Kidney capillary endothelial cell (primary cell): ENCODE data around the gene MRFAP1L1.

ENCODE experiments used
- DNase-seq: peaks from one replicate; pipeline ENCODE4 v3.0.0-alpha.2; 2018; ENCODE audit warnings: low spot score

MRFAP1L1 gene

GRCh38 chr4:6716018-6716911, 6.6 kb upstream of the MRFAP1L1 start, which contains the start of gene BLOC1S4:
Gene BLOC1S4 (plus strand): TSS chr4:6716174. CDS start chr4:6716210, 36 bp downstream.
- DNase-seq: peak; percentile 88

DNA sequence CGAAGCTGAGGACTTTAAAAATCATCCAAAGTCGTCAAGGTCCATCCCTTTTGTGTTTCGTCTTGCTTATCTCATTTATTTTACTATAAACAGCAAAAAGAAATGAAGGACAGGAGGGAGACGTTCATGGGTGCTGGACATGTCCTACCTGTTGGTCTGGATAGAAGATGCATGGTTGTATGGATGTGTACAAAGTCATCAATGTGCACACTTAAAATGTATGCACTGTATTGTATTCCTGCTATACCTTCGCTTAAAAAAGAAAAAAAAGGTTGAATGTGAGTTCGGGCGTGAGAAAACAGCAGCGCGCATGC, 6.0 kb upstream of the MRFAP1L1 start:
- no peak for DNase-seq

DNA sequence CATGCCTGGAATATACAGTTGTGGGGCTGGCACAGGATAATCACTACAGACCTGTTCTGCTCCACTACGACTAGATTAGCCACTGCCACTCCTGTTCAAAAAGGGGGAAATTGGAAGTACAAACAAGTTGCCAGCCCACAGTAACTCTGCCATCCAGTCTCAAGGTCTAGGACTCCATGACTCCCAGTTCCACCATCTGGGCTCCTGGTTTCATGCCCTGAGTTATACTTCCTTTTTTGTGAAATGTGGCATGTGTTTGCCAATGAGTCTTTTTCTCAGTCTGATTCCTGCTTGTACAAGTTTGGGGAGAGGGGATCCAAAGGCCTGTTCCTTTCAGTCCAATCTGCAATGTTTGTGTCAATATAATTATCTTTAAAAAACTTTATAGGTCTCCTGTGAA, 5.3 kb upstream of the MRFAP1L1 start:
- no peak for DNase-seq

GRCh38 chr4:6710996-6711395, 1.3 kb upstream of the MRFAP1L1 start:
- DNase-seq: no peak

DNA sequence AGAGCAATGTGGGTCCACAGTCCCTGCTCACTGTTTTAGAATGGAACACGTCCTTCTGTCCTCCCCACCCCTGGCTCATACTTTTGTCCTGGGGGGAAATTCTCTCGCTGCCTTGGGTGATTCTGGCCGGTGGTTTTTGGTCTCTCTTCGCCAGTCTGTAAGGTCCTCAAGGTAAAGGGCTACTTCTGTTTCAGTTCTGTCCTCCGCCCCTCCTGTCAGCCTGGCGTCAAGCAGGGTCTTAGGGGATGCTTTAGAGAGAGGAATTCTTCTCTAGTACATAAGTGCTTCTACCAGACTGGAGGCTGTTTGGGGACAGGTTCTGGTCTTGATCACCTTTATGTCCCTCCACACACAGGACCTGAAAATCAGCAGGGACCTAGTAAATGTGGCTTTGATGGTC, 617 bp upstream of the MRFAP1L1 start:
- DNase-seq: no peak

DNA sequence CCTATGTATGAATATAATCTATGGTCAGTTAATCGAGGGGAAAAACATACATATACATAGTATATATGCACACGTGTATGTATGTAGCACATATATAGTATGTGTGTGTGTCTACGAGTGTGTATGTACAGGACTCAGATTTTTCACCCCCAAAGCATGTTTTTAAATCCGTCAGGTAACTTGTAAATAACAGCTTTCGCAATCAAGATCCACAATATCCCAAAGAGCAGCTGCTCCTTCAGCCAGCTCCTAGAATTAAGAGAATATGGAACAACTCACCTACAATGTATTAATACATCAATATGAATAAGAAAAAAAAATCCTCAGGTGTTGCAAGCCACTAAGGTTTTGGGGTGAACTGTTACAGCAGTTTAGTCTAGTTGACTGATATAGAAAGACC, 3.5 kb downstream of the MRFAP1L1 start:
- DNase-seq: no peak

GRCh38 chr4:6705646-6706045, 4.0 kb downstream of the MRFAP1L1 start:
- DNase-seq: no peak

GRCh38 chr4:6703786-6704185, 5.9 kb downstream of the MRFAP1L1 start:
- DNase-seq: no peak

- DNase-seq: no peak
Measured at GRCh38 chr4:6702761-6703160, 6.9 kb downstream of the MRFAP1L1 start.

DNA sequence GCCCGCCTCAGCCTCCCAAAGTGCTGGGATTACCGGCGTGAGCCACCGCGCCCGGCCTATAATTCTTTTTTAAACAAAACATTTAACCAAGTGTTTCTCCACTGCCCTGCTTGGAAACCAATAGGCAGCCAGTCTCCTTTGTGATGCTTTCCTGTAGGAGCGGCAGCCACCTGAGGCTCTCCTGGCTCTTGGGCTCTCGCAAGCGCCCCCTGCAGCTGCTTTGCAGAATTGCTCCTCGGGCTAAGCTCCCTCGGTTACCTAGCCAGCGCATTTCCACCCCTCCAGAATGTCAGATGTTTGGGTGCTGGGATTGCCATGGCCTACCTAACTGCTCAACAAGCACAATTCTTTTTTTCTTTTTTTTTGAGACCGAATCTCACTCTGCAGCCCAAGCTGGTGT, 8.3 kb downstream of the MRFAP1L1 start:
- no peak for DNase-seq

- DNase-seq: no peak
Measured at GRCh38 chr4:6699903-6700302, 9.8 kb downstream of the MRFAP1L1 start.

- DNase-seq: no peak
Measured at GRCh38 chr4:6699388-6699787, 10.3 kb downstream of the MRFAP1L1 start.

DNA sequence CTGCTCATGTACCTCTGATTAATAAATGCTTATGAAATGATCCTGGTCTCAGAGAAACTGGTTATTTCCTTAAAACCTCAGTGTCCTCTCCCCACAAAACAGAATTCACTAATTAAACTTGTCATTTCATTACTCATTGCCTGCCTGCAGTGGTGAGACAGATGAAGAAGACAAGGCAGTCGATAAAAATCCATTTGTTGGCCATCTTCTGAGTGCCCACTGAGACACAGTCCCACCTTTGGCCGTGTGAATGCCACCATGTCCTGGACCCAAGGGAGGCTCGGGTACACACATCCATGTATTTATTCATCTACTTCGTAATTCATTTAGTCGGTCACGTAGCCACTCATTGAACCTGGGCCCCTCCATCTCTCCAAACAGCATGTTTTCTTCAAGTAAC, 12.5 kb downstream of the MRFAP1L1 start:
- DNase-seq: no peak

DNA sequence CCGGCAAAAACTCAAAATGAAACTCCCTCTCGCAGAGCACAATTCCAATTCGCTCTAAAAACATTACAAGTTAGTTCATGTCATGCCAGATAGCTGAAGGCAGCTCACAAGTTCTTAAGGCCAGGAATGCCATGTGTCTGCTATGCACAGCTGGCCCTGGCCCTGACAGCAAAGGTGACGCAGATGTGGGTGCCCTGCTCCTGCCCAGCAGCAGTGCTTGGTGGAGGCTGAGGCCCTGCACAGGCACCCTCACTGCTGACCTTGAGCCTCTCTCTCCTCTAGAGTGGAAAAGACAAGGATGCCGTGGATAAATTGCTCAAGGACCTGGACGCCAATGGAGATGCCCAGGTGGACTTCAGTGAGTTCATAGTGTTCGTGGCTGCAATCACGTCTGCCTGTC, 13.1 kb downstream of the MRFAP1L1 start:
- DNase-seq: no peak

DNA sequence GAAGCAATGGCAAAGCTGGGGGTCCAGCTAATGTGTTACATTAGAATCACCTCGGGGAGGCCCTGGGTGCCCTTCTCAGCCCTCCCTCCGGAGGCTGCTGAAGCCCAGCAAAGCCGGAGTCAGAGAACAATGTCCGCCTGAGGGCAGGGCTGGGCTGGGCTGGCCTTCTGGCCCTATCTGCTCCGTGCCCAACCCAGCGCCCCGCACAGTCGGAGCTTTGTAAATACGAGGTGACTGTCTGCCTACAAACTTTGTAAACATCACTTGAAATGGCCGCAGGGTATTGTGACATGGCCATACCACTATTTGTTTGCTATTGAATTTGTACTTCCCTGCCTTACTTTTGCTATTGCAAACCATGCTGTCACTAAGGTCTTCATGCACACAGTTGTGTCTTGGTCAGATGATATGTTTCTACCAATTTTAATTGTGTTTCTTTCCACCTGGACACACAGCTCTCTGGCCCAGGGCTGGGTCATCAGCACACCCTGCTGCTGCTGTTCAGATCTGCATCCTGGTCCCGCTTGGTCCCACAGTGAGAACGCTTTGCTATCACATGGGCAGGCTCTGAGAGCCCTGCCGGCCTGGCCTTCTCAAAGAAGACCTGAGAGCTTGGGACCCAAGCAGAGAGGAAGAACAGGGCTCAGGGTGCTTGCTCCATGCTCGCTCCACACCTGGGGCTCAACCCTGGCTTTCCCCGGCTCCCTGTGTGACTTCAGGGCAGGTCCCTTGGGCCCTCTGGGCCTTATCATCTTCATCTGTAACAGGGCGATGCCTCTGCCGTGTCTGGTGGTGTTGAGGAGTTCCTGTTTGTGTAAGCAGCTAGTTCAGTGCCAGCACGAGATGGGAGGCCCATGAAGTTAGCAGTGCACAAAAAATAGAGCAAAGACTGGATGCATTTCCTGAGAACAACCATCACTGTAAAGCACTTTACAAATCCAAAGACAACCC, 13.7 kb downstream of the MRFAP1L1 start:
- no peak for DNase-seq

DNA sequence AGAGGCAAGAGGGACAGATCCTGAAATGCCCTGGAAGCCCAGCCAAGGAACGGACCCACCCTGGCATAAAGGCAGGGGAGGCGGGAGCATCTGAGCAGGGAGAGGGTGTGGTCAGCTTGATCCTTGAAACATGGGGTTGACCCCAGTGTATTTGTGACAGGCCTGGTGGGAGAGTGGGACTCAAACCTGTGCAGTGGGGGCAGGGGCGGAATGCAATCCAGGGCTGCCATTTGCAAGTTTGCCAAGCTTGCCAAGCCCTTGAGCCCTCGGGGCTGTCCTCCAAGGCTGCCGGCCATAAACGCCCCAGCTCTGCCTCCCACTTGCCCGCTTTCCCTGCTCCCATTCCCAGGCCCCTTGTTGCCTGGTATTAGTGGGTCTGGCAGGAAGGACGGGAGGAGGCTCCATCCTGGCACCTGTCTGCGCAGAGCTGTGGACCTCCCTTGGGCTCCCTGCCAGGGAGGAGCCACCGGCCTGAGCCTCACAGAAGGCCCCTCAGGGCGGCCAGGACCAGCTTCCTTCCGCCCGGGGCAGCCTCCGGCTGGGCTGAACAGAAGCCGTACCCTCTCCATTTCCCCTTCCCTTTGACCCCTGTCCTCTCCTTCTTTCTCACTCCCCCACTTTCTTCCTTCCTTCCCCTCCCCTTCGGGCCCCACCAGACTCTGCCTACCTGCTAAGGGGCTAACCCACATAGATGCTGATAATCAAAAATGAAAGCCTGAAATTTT, 15.3 kb downstream of the MRFAP1L1 start:
- DNase-seq: no peak

DNA sequence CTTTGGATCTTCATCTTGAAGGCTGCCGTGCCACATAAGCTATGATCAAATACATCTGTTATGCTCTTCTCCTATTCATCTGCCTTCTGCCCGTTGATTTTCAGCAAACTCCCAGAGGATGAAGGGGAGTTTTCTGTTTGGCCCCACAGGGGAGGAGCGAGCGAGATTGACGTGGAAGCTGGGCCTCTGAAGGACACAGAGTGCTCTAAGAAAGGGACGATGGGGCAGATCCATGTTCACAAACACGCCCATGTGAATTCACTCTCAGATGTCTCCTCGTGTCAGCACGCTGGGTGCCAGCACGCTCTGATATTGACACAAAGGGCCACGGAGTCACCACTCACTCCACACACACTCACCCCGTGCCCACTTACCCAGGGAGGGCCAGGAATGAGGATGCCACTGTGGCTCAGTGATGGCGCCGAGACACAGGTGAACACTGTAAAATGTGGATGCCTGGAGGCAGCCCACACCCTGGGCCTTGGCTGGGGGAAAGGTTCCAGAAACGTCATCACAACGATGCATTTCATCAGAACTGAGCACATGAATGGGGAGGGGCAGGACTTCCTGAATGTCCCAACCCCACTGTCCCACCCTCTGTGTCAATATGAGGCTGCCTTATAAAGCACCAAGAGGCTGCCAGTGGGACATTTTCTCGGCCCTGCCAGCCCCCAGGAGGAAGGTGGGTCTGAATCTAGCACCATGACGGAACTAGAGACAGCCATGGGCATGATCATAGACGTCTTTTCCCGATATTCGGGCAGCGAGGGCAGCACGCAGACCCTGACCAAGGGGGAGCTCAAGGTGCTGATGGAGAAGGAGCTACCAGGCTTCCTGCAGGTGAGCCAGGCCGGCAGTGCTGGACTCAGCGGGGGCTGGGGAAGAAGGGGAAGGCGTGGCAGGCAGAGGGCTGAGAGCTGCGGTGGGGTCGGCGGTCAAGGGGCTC, 16.2 kb downstream of the MRFAP1L1 start, which contains the start of gene S100P:
S100P (plus strand) TSS at position 648 of the 946 bp plus-strand sequence; CDS start at position 703, 55 bp downstream.
- no peak for DNase-seq

DNA sequence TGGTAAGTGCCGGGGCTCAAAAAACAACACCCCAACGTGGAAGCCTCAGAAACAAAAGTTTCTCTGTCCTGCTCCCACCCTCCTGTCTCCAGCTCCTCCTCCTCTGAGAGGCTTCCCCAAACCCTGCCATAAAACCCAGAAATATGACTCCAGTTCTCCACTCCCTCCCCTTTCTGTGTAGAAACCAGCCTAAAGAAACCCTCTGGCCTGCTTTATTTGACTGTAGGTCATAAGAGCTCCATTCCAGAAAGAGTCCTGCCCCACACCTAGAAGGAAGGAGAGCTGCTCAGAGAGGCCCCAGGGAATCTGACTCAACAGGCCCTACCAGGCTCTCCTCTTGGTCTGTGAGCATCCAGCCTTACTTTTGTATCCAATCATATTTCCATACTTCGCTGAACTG, 16.9 kb downstream of the MRFAP1L1 start:
- DNase-seq: no peak

- DNase-seq: no peak
Measured at GRCh38 chr4:6692379-6692778, 17.3 kb downstream of the MRFAP1L1 start.

DNA sequence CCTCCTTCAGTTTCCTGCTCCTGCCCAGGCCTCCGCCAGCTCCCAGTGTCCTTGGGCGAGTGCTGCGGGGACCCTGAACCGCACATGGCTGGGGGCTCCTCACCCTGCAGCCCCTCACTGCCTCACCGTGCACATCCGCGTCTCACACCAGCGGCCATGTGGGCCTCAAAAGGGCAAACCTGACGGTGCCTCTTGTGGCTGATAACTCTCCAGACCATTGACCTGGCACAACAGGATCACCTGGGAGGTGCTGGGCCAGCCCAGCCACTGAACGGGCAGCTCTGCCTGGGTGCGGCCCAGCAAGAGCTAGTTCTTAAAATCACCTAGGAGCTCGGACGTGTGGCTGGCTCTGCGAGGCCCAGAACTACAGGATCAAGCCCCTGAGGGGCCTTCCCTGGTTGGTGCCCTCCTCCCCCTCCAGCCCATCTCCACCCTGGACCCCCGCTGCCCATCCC, 20.1 kb downstream of the MRFAP1L1 start:
- DNase-seq: no peak
